ENCODE results near the gene TSPYL4. TPM values are rescaled to one million over a fixed set of nuclear protein-coding genes. Genes with fewer than 3 reads are reported as not detected.
A peak's percentile ranks its signal among the peaks of the same experiment; 100 is the strongest.

Gene TSPYL4
- total RNA-seq, 1 experiment from 2014 or later, result 5.4 TPM

DNA sequence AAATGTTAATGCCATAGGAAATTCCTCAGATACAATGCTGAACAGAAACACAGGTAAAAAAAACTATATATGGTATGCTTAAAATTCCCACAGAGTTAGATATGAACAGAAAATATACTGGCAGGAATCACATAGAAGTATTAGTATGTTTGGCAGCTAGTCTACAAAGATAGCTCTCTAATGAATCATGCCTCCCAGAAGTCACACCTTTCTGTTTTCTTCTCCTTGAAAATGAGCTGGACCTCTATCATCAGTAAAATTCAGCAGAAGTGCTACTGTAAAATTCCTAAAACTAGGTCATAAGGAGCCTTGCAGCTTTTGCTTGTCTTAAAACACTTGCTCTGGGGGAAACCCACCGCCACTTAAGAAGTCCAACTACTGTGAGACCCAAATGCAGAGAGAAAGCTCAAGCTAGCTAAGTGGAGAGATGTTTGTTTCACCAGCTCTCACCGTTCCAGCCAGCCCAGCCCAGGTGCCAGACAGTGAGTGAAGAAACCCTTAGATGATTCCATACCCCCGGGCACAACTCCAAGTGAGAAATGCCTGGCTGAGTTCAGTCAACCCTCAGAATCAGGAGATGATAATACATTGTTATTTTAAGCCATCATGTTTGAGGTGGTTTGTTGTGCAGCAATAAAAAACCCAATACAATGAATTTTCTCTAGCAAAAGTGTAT lies 43.0 kb downstream of the TSPYL4 start:
- H4K20me1 ChIP-seq (ENCODE audit: insufficient read depth), result no peaks in the 10 kb centered on the region; the same call in 1 of the 2 replicates
- H3K36me3 ChIP-seq (ENCODE audit: control insufficient read depth in 1 of 2, insufficient read depth in 2 of 2, low read length in 2 of 2), result no peaks in the 10 kb centered on the region
- intact Hi-C loops (cut with micrococcal nuclease), result no loop called here
- H3K9me2 ChIP-seq (ENCODE audit: insufficient read depth), result no peaks in the 10 kb centered on the region
- ChIA-PET CTCF (interaction anchor here (3.1 kb wide), 1 partner anchor 7 kb away, joined by 10 read pairs; no protein-coding TSS in a partner anchor), RAD21 (ENCODE audit: low non-redundant PET in 1 of 2, low total read pairs in 2 of 2, uncharacterized antibody in 2 of 2, unreplicated experiment in 2 of 2) (no interaction called here), POLR2A (interaction anchor here (1.0 kb wide), 1 partner anchor 13 kb away, joined by 4 read pairs; no protein-coding TSS in a partner anchor)
- no peaks in the 10 kb centered on the region for H3K79me2 ChIP-seq (ENCODE audit: insufficient read depth, low read length)
- no TSS peak for BruUV-seq (replicated peaks)
- no peak overlapping the region for H3K4me3 ChIP-seq (replicated peaks in 1 of 2; ENCODE audit: low read depth in 1 of 2, low read length in 2 of 2)
- peaks cover 9 to 13% of the 10 kb centered on the region in 2 experiments; a peak in 3 of 4 replicates for H3K4me1 ChIP-seq (ENCODE audit: control insufficient read depth in 1 of 2, insufficient read depth in 2 of 2, low read length in 2 of 2)
- H3K4me2 ChIP-seq (ENCODE audit: low read length), result peak overlapping the region; percentile 13; the same call in 1 of the 2 replicates
- H3K27ac ChIP-seq (ENCODE audit: low read depth, low read length), result no peak overlapping the region
- TF ChIP-seq, protein P1, sequence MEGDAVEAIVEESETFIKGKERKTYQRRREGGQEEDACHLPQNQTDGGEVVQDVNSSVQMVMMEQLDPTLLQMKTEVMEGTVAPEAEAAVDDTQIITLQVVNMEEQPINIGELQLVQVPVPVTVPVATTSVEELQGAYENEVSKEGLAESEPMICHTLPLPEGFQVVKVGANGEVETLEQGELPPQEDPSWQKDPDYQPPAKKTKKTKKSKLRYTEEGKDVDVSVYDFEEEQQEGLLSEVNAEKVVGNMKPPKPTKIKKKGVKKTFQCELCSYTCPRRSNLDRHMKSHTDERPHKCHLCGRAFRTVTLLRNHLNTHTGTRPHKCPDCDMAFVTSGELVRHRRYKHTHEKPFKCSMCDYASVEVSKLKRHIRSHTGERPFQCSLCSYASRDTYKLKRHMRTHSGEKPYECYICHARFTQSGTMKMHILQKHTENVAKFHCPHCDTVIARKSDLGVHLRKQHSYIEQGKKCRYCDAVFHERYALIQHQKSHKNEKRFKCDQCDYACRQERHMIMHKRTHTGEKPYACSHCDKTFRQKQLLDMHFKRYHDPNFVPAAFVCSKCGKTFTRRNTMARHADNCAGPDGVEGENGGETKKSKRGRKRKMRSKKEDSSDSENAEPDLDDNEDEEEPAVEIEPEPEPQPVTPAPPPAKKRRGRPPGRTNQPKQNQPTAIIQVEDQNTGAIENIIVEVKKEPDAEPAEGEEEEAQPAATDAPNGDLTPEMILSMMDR (IDR thresholded peaks at IDR 0.05 in 2 of 3, conservative IDR thresholded peaks at IDR 0.05 in 1 of 3; ENCODE audit: borderline replicate concordance in 1 of 3, insufficient read depth in 1 of 3, low read depth in 2 of 3, low read length in 2 of 3), result no peak
- TF ChIP-seq SP1 (IDR thresholded peaks at IDR 0.05; ENCODE audit: low read depth) (no peak), YY1 (IDR thresholded peaks at IDR 0.05; ENCODE audit: extremely low read depth, insufficient replicate concordance, low read depth, low read length) (no peak), SIN3A (IDR thresholded peaks at IDR 0.05; ENCODE audit: low read depth) (no peak), EZH2 (IDR thresholded peaks at IDR 0.05) (no peak), EGR1 (IDR thresholded peaks at IDR 0.05; ENCODE audit: low read depth) (no peak), TCF7L2 (IDR thresholded peaks at IDR 0.05; ENCODE audit: borderline replicate concordance, extremely low read depth, insufficient read depth, insufficient read length) (no peak)
- H2AFZ ChIP-seq (ENCODE audit: low read depth, low read length, poor library complexity, severe bottlenecking), result no peak overlapping the region
- DNase-seq (ENCODE audit: low read depth, low spot score), result no peak
- H3K9me3 ChIP-seq (ENCODE audit: control insufficient read depth in 1 of 2, insufficient read depth in 1 of 2, low read depth in 1 of 2, low read length in 2 of 2), result no peaks in the 10 kb centered on the region
- no peaks in the 10 kb centered on the region for H3K27me3 ChIP-seq (ENCODE audit: insufficient read depth, low read length)
- peak; percentile 63; the same call in 1 of the 2 replicates for ATAC-seq
- no peak overlapping the region for H3K9ac ChIP-seq (ENCODE audit: low read length)

Data from HCT116 (cell line).